NOMO-1 (cell line): ENCODE measurements around the gene HDAC9.
"Not testable (repeated sequence)": the region's sequence is repeated elsewhere in the genome, so short reads cannot be mapped to it uniquely, and the experiment has no call there.

ENCODE experiments used
- DNase-seq, 2 experiments: peaks; one replicate each; lab custom pipeline; 2025; ENCODE audit not compliant: unreplicated experiment in 2 of 2; lab: John Stamatoyannopoulos, UW

Gene HDAC9

GRCh38 chr7:18698258-18698734 is 202.7 kb downstream of the HDAC9 start:
- no peak for DNase-seq

- DNase-seq: no peak
These were observed 204.6 kb downstream of the HDAC9 start for GRCh38 chr7:18700147-18700546.

- no peak for DNase-seq
These were observed 206.7 kb downstream of the HDAC9 start for GRCh38 chr7:18702071-18702829.

GRCh38 chr7:18703685-18704084 is 208.1 kb downstream of the HDAC9 start:
- no peak for DNase-seq

GRCh38 chr7:18706670-18707069 is 211.1 kb downstream of the HDAC9 start:
- no peak for DNase-seq

- no peak for DNase-seq
These were observed 212.7 kb downstream of the HDAC9 start for GRCh38 chr7:18708204-18708603.

- no peak for DNase-seq
These were observed 220.4 kb downstream of the HDAC9 start for GRCh38 chr7:18715988-18716387.

- DNase-seq: no peak
These were observed 225.9 kb downstream of the HDAC9 start for GRCh38 chr7:18721429-18721828.

GRCh38 chr7:18724318-18724717 is 228.8 kb downstream of the HDAC9 start:
- no peak for DNase-seq

- DNase-seq: no peak
These were observed 231.7 kb downstream of the HDAC9 start for GRCh38 chr7:18727115-18727870.

GRCh38 chr7:18736012-18736411 is 240.5 kb downstream of the HDAC9 start:
- DNase-seq: not testable (repeated sequence)

- DNase-seq: no peak
These were observed 245.0 kb downstream of the HDAC9 start for GRCh38 chr7:18740579-18740988.

- DNase-seq: no peak
These were observed 258.5 kb downstream of the HDAC9 start for GRCh38 chr7:18753972-18754610.

GRCh38 chr7:18754766-18755165 is 259.2 kb downstream of the HDAC9 start:
- no peak for DNase-seq

GRCh38 chr7:18755793-18756192 is 260.2 kb downstream of the HDAC9 start:
- no peak for DNase-seq

GRCh38 chr7:18756378-18757050 is 261.0 kb downstream of the HDAC9 start:
- peak; percentile 28 to 35 for DNase-seq

GRCh38 chr7:18760046-18760445 is 264.5 kb downstream of the HDAC9 start:
- DNase-seq: no peak

- DNase-seq: no peak
These were observed 265.3 kb downstream of the HDAC9 start for GRCh38 chr7:18760631-18761445.

GRCh38 chr7:18762189-18762588 is 266.6 kb downstream of the HDAC9 start:
- DNase-seq: no peak

GRCh38 chr7:18768256-18768655 is 272.7 kb downstream of the HDAC9 start:
- DNase-seq: no peak
